NT2/D1 (cell line): ENCODE measurements around the gene RPS6KB2.

Experiments used
- DNase-seq: peaks from one replicate; pipeline ENCODE4 v3.0.0-alpha.2; 2011; ENCODE audit warnings: low read depth, low spot score
- H3K27me3 ChIP-seq: 2 replicates; pipeline ENCODE4 v1.6.0; 2011; ENCODE audit warnings: mild to moderate bottlenecking; ENCODE audit not compliant: insufficient read length, insufficient read depth
- H3K36me3 ChIP-seq: 2 replicates; pipeline ENCODE4 v1.6.1; 2011; ENCODE audit warnings: mild to moderate bottlenecking, low read length, mixed read lengths; ENCODE audit not compliant: insufficient read depth, insufficient read length
- H3K4me1 ChIP-seq: 2 replicates; pipeline ENCODE4 v1.5.1; 2011; ENCODE audit not compliant: insufficient read depth, insufficient read length
- H3K4me3 ChIP-seq: 2 replicates; pipeline ENCODE4 v1.5.1; 2011; ENCODE audit warnings: low read depth; ENCODE audit not compliant: insufficient read length
- H3K9ac ChIP-seq: 2 replicates; pipeline ENCODE4 v1.6.0; 2011; ENCODE audit warnings: low read depth; ENCODE audit not compliant: insufficient read length
- H3K9me3 ChIP-seq: 2 replicates; pipeline ENCODE4 v1.5.1; 2011; ENCODE audit warnings: mild to moderate bottlenecking, low read length; ENCODE audit not compliant: insufficient read depth
- SUZ12 ChIP-seq: IDR thresholded peaks from 2 replicates; pipeline ENCODE4 v1.6.1; 2011; ENCODE audit not compliant: insufficient read length, insufficient read depth; ENCODE audit errors: extremely low read depth
- YY1 ChIP-seq: IDR thresholded peaks from 2 replicates; pipeline ENCODE4 v1.6.1; 2011; ENCODE audit not compliant: insufficient read length, insufficient read depth
- ZNF274 ChIP-seq: IDR thresholded peaks from 2 replicates; pipeline ENCODE4 v1.6.1; 2011; ENCODE audit warnings: mild to moderate bottlenecking, low read depth, low read length

The RPS6KB2 gene

GRCh38 chr11:67393990-67394389 is 34.3 kb upstream of the RPS6KB2 start:
- Histone ChIP-seq H3K4me1 (peaks cover 23% of the 10 kb centered on the region), H3K36me3 (peaks cover 63% of the 10 kb centered on the region), H3K4me3 (no peak overlapping the region), H3K9me3 (no peaks in the 10 kb centered on the region), H3K27me3 (peaks cover 7% of the 10 kb centered on the region), H3K9ac (peak overlapping the region; percentile 50)
- TF ChIP-seq ZNF274, result no peak
- no peak for TF ChIP-seq YY1
- no peak for TF ChIP-seq SUZ12
- no peak for DNase-seq

DNA sequence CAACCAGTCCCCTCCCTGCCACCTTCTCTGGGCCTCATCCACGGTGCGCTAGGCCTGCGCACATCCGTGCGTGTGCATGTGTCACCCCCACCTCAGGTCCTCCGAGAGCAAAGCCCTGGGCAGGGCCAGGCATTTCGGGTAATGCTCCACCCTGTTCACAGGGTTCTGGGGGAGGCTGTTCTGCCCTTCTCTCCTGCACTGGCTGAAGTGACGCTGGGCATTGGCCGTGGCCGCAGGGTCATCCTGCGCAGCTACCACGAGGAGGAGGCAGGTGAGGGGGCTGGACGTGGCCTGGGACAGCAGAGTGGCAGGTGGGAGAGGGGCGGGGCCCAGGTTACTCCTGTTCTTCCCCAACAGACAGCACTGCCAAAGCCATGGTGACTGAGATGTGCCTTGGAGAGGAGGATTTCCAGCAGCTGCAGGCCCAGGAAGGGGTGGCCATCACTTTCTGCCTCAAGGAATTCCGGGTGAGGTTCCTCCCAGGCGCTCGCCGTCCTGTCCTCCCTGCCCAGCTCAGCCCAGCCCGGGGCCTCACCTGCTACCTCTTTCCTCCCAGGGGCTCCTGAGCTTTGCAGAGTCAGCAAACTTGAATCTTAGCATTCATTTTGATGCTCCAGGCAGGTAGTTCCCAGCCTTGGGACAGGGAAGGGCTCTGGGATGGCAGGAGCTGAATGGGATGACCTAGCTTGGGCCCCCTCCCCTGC is 32.6 kb upstream of the RPS6KB2 start:
- Histone ChIP-seq H3K27me3 (peaks cover 7% of the 10 kb centered on the region), H3K9me3 (no peaks in the 10 kb centered on the region), H3K4me1 (peaks cover 23% of the 10 kb centered on the region), H3K4me3 (no peak overlapping the region), H3K36me3 (peaks cover 73% of the 10 kb centered on the region), H3K9ac (no peak overlapping the region)
- no peak for DNase-seq
- no peak for TF ChIP-seq SUZ12
- no peak for TF ChIP-seq ZNF274
- TF ChIP-seq YY1, result no peak

DNA sequence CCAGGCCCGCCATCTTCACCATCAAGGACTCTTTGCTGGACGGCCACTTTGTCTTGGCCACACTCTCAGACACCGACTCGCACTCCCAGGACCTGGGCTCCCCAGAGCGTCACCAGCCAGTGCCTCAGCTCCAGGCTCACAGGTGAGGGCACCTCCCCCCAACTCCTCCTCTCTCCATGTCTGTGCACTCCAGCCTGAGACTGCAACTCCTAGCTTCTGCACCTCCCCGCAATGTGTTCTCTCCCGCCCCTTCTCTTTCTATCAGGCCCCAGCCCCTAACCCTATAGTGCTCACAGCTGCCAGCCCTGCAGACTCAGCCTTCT is 32.1 kb upstream of the RPS6KB2 start:
- Histone ChIP-seq H3K4me1 (peaks cover 23% of the 10 kb centered on the region), H3K4me3 (no peak overlapping the region), H3K36me3 (peaks cover 74% of the 10 kb centered on the region), H3K9ac (no peak overlapping the region), H3K27me3 (peaks cover 7% of the 10 kb centered on the region), H3K9me3 (no peaks in the 10 kb centered on the region)
- TF ChIP-seq ZNF274 (no peak), YY1 (no peak), SUZ12 (no peak)
- DNase-seq, result no peak

DNA sequence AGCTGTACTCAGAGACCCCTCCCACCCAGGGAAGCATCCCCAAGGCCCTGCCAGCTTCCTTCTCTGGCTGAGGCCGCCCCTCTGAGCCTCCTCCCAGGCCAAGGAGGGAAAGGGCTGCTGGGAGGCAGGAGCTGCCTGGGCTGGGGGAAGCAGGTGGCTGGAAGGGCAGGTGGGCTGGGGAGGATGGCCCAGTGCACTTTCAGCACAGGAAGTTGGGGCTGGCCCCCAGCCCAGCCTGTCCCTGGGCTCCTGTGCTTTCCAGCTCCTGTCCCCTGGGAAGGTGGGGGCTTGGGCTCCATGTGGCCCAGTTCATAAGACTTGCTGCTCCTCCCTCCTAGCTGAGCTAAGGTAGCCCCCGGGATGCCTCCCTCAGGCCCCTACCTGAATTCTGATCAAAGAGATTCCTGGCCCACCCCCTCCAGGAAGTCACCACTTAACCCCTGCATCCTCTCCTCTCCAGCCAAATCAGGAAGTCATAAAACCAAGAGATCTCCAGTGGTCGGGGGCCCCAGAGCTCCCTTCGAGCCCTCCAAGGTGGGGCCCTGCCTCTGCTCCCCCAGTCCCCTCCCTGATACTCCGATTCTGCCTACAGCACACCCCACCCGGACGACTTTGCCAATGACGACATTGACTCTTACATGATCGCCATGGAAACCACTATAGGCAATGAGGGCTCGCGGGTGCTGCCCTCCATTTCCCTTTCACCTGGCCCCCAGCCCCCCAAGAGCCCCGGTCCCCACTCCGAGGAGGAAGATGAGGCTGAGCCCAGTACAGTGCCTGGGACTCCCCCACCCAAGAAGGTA is 31.5 kb upstream of the RPS6KB2 start:
- peaks cover 74% of the 10 kb centered on the region for H3K36me3 ChIP-seq
- no peak for DNase-seq
- no peaks in the 10 kb centered on the region for H3K9me3 ChIP-seq
- H3K4me1 ChIP-seq, result peaks cover 23% of the 10 kb centered on the region
- no peak for TF ChIP-seq YY1
- H3K27me3 ChIP-seq, result peaks cover 7% of the 10 kb centered on the region
- H3K4me3 ChIP-seq, result no peak overlapping the region
- no peak overlapping the region for H3K9ac ChIP-seq

- Histone ChIP-seq H3K36me3 (peaks cover 74% of the 10 kb centered on the region), H3K9me3 (no peaks in the 10 kb centered on the region), H3K4me1 (peaks cover 24% of the 10 kb centered on the region), H3K9ac (peak overlapping the region; percentile 33), H3K4me3 (no peak overlapping the region), H3K27me3 (peaks cover 2% of the 10 kb centered on the region)
- TF ChIP-seq ZNF274, result no peak
- TF ChIP-seq SUZ12, result no peak
- TF ChIP-seq YY1, result no peak
- DNase-seq, result no peak
Observed at GRCh38 chr11:67397536-67397935, 30.8 kb upstream of the RPS6KB2 start.

GRCh38 chr11:67397986-67398660 is 30.2 kb upstream of the RPS6KB2 start:
- no peak overlapping the region for H3K9ac ChIP-seq
- no peak for DNase-seq
- H3K36me3 ChIP-seq, result peaks cover 70% of the 10 kb centered on the region
- TF ChIP-seq ZNF274 (no peak), YY1 (no peak), SUZ12 (no peak)
- no peaks in the 10 kb centered on the region for H3K27me3 ChIP-seq
- H3K4me1 ChIP-seq, result peaks cover 25% of the 10 kb centered on the region
- H3K9me3 ChIP-seq, result no peaks in the 10 kb centered on the region
- no peak overlapping the region for H3K4me3 ChIP-seq

DNA sequence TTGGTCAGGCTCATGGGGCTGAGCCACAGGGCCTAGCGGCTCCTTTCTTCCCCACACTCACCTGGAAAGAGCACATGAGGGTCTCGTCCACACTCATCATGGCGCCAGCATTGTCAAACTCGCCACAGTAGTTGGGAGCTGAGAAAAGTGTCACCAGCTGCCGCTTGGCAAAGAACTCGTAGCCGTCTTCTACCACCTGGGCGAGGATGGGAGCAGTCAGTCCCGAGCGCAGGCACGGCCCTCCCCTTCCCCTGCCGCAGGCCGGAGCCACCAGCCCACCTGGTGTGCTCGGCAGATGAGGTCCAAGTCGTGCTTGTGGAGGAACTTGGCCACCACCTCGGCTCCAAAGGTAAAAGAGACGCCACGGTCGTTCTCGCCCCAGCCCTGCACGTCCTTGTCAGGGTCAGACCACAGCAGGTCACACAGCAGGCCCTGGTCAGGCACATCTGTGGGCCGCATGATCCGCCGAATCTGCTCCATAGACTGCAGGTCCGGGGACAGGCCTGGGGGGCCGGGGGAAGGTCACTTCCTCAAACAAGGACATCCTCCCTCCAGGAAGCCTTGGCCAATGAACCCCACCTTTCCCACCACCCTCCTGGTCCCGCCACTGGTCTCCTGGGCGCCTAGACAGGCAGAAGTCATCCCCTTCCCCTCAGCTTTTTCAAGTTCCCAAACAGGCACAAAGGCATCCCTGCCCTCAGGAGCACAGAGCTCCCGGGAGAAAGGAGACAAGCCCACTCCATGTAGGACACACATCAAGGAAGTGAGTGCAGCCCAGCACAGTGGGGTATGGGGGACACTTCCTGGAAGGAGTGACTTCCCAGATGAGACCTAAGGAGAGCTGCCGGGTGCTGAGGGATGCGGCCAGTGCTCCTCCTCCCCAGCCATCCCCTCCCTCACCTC is 29.4 kb upstream of the RPS6KB2 start:
- no peaks in the 10 kb centered on the region for H3K9me3 ChIP-seq
- H3K4me3 ChIP-seq, result no peak overlapping the region
- no peak for DNase-seq
- H3K4me1 ChIP-seq, result peaks cover 26% of the 10 kb centered on the region
- peaks cover 62% of the 10 kb centered on the region for H3K36me3 ChIP-seq
- TF ChIP-seq ZNF274 (no peak), YY1 (no peak), SUZ12 (no peak)
- H3K9ac ChIP-seq, result peak overlapping the region; percentile 17
- H3K27me3 ChIP-seq, result no peaks in the 10 kb centered on the region
